Stomach (tissue), 9 donors: ENCODE measurements around the gene ZNF860. TPM values are rescaled to one million over a fixed set of nuclear protein-coding genes. Genes with fewer than 3 reads are reported as not detected.

Source experiments
- DNase-seq, 2 donors: peaks; one replicate each; pipeline versions ENCODE4 v3.0.0 to v3.0.0-alpha.2; 2013 to 2019
- H3K27ac ChIP-seq, 5 donors: fragments of 200-600 bp in 4 of 5; sonication (generic) in 4 of 5; one replicate each; pipeline ENCODE4 v1.5.1; 2013 to 2019; ENCODE audit warnings: mild to moderate bottlenecking in 1 of 5, moderate library complexity in 1 of 5
- H3K27me3 ChIP-seq, 3 donors: fragments of 200-600 bp; sonication (generic); one replicate each; pipeline ENCODE4 v1.5.1; 2017 to 2019; ENCODE audit warnings: mixed run types in 1 of 3
- H3K36me3 ChIP-seq, 4 donors: fragments of 200-600 bp; sonication (generic); 1 replicate in 3 of 4; 2 replicates in 1 of 4; pipeline ENCODE4 v1.5.1; 2016 to 2019
- H3K4me1 ChIP-seq, 4 donors: fragments of 200-600 bp; sonication (generic); one replicate each; pipeline ENCODE4 v1.5.1; 2016 to 2019
- H3K4me3 ChIP-seq, 4 donors: fragments of 200-600 bp; sonication (generic) in 3 of 4; one replicate each; pipeline ENCODE4 v1.5.1; 2016 to 2019; ENCODE audit warnings: mild to moderate bottlenecking in 1 of 4
- H3K9me3 ChIP-seq, 4 donors: fragments of 200-600 bp; sonication (generic); one replicate each; pipeline ENCODE4 v1.5.1; 2016 to 2019
- EP300 ChIP-seq: sonication (generic); formaldehyde crosslinking; IDR thresholded peaks from one replicate; pipeline ENCODE4 v1.6.1; 2017; ENCODE audit warnings: antibody characterized with exemption
- POLR2A ChIP-seq, 4 donors: fragments of 450-650 bp; IDR thresholded peaks; one replicate each; pipeline ENCODE4 v1.6.1; 2016; ENCODE audit warnings: antibody characterized with exemption in 4 of 4, control low read depth in 2 of 4, mild to moderate bottlenecking in 1 of 4, moderate library complexity in 1 of 4
- POLR2AphosphoS5 ChIP-seq, 3 donors: sonication (generic); formaldehyde crosslinking; IDR thresholded peaks; one replicate each; pipeline ENCODE4 v1.6.1; 2016; ENCODE audit warnings: antibody characterized with exemption in 3 of 3
- WGBS, 5 donors: extraction: QIAGEN DNeasy Blood & Tissue Kit in 3 of 5; methylation state at CpG; one replicate each; pipeline versions ENCODE4 v1.1.5 to v1.1.7; 2013 to 2018; 5-methylcytosine and 5-hydroxymethylcytosine counted together
- intact Hi-C: fragments of 100-400 bp; cut with DNase I; formaldehyde crosslinking; loops from one replicate; pipeline ENCODE4 v1.15.1; 2023; ENCODE audit warnings: low total_unique reads
- polyA plus RNA-seq, 3 donors: library from polyadenylated mRNA; stranded (reverse); fragments of 200-250 nt; gene quantifications; one replicate each; pipeline ENCODE4 v1.2.3, GENCODE V29; 2013
- total RNA-seq, 5 donors: library from RNA; depleted of rRNA; stranded (reverse); fragments of >200 nt; gene quantifications; one replicate each; pipeline versions ENCODE4 v1.1.0 to v1.2.3, GENCODE V29; 2014 to 2016
- TF ChIP-seq, protein P1 (sequence below), 7 experiments: fragments of 450-650 bp in 4 of 7; fragments of 200-600 bp in 3 of 7; sonication (generic) in 3 of 7; IDR thresholded peaks; one replicate each; pipeline ENCODE4 v1.5.1; 2016 to 2019; ENCODE audit warnings: antibody characterized with exemption in 7 of 7, control low read depth in 2 of 7, mild to moderate bottlenecking in 1 of 7
- donor health status: healthy with polysubstance abuse.
- donor health status: Bipolar disorder and iron deficiency.
- donor health status: healthy.

ZNF860 gene
- total and polyA plus RNA-seq, 8 donors = 0.50 to 2.0 (median 1.3) TPM; not detected in 4

DNA sequence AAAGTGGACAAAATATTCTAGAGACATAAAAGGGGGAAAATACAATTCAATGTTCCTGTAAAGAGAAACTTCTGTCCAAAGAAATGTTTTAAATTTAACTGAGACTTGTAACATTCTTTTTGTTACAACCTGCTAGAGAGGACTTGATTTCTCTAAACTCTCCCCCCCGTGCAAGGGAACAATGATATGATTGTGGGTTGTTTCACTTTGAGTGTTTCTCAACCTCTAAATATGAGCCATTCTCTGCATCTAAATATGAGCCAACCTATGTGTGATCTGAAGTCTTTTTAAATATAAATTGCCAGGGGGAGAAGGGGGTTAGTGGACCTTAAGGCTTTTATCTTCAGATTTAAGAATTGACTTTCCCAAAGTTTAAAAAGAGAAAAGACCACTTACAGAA is 14.6 kb downstream of the ZNF860 start:
- no peak overlapping the region for H3K27ac ChIP-seq
- no peak overlapping the region for H3K4me3 ChIP-seq
- no peaks in the 10 kb centered on the region for H3K27me3 ChIP-seq
- H3K36me3 ChIP-seq = no peaks in the 10 kb centered on the region
- intact Hi-C loops = no loop called here
- DNase-seq = no peak
- WGBS, 5 donors = 48 to 78% (median 64%) methylated on average over 1 of the region's 1 CpG
- TF ChIP-seq POLR2A (IDR thresholded peaks at IDR 0.05) (no peak), POLR2AphosphoS5 (IDR thresholded peaks at IDR 0.05) (no peak), EP300 (no peak)
- TF ChIP-seq, protein P1, sequence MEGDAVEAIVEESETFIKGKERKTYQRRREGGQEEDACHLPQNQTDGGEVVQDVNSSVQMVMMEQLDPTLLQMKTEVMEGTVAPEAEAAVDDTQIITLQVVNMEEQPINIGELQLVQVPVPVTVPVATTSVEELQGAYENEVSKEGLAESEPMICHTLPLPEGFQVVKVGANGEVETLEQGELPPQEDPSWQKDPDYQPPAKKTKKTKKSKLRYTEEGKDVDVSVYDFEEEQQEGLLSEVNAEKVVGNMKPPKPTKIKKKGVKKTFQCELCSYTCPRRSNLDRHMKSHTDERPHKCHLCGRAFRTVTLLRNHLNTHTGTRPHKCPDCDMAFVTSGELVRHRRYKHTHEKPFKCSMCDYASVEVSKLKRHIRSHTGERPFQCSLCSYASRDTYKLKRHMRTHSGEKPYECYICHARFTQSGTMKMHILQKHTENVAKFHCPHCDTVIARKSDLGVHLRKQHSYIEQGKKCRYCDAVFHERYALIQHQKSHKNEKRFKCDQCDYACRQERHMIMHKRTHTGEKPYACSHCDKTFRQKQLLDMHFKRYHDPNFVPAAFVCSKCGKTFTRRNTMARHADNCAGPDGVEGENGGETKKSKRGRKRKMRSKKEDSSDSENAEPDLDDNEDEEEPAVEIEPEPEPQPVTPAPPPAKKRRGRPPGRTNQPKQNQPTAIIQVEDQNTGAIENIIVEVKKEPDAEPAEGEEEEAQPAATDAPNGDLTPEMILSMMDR (IDR thresholded peaks at IDR 0.05) = no peak
- H3K4me1 ChIP-seq = no peaks in the 10 kb centered on the region
- H3K9me3 ChIP-seq = peaks cover 0 to 21% (median 8%) of the 10 kb centered on the region in 4 donors

DNA sequence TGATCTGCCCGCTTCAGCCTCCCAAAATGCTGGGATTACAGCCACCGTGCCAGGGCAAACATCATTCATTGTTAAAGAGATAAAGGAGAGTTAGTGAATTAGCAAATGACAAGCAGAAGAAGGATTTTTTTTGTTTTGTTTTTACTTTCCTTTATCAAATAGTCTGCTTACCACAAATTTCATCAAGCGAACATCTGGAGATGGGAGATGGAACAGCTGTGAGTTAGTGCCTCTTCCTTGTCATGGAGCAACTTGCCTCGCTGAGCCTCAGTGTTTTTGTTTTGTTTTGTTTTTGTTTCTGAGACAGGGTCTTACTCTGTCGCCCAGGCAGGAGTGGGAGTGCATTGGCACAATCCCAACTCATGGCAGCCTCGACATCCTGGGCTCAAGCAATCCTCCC is 15.9 kb downstream of the ZNF860 start:
- no peak overlapping the region for H3K4me3 ChIP-seq
- H3K27ac ChIP-seq = no peak overlapping the region
- intact Hi-C loops = no loop called here
- no peaks in the 10 kb centered on the region for H3K27me3 ChIP-seq
- 71 to 81% (median 76%) methylated on average over 6 of the region's 6 CpGs for WGBS, 5 donors
- H3K36me3 ChIP-seq = no peaks in the 10 kb centered on the region
- H3K9me3 ChIP-seq = peaks cover 0 to 15% (median 7%) of the 10 kb centered on the region in 4 donors
- no peak for TF ChIP-seq POLR2A (IDR thresholded peaks at IDR 0.05)
- no peak for TF ChIP-seq POLR2AphosphoS5 (IDR thresholded peaks at IDR 0.05)
- TF ChIP-seq, protein P1 (IDR thresholded peaks at IDR 0.05) = no peak
- TF ChIP-seq EP300 = no peak
- no peak for DNase-seq
- H3K4me1 ChIP-seq = no peaks in the 10 kb centered on the region

DNA sequence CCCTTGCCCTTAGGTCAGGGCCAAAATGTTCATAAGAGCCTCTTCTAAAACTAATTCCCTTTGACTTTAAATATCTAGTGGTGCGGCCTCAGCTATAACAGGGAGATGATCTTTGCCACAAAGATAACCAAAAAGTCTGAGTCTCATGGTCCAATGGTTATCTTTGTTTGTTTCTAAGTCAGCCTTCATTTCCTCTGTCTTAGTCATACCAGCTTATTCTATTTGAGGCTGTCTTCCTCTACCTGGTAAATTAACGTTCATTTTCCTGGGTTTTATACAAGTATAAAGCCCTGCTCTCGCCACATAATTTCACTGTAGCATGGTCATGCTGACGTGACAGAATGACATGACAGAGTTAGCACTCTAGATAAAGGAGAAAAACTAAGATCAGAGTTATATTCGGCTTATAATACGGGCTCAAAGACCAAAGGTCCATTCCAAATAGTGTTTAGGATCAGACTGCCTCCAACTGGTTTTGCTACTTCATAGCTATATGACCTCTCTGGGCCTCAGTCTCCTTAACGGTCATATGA is 18.4 kb downstream of the ZNF860 start:
- no peak for DNase-seq
- intact Hi-C loops = no loop called here
- Histone ChIP-seq H3K27ac (no peak overlapping the region), H3K36me3 (no peaks in the 10 kb centered on the region), H3K4me3 (no peak overlapping the region), H3K9me3 (peaks cover 0 to 10% (median 2%) of the 10 kb centered on the region in 4 donors), H3K27me3 (no peaks in the 10 kb centered on the region), H3K4me1 (no peaks in the 10 kb centered on the region)
- TF ChIP-seq EP300 (no peak), POLR2AphosphoS5 (IDR thresholded peaks at IDR 0.05) (no peak), POLR2A (IDR thresholded peaks at IDR 0.05) (no peak)
- TF ChIP-seq, protein P1 (IDR thresholded peaks at IDR 0.05) = no peak
- WGBS, 5 donors = 82 to 86% (median 83%) methylated on average over 7 of the region's 7 CpGs

DNA sequence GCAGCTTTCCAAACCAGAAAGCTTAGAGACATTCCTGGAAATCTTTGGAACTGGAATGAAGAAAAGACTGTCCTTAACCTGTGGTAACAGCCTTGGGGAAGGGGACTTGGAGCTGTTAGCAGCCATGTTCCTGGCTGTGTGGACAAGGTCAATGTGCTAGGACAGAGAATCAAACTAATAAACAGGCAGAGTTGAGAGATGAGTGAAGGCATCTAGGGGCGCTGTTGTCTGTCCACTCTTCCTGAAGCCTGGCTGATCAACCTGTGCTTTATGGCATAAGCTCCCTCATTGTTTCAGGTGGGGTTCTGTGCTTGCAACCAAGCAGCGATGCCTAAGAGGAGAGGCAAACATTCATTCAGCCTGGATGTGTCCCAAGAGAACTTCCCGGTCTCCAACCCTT is 19.3 kb downstream of the ZNF860 start:
- no peaks in the 10 kb centered on the region for H3K27me3 ChIP-seq
- intact Hi-C loops = no loop called here
- H3K4me1 ChIP-seq = no peaks in the 10 kb centered on the region
- DNase-seq = no peak
- WGBS, 5 donors = 75 to 86% (median 79%) methylated on average over 3 of the region's 3 CpGs
- H3K4me3 ChIP-seq = no peak overlapping the region
- peaks cover 0 to under 1% (median 0%) of the 10 kb centered on the region in 4 donors for H3K9me3 ChIP-seq
- TF ChIP-seq POLR2A (IDR thresholded peaks at IDR 0.05) (no peak), POLR2AphosphoS5 (IDR thresholded peaks at IDR 0.05) (no peak)
- TF ChIP-seq, protein P1 (IDR thresholded peaks at IDR 0.05) = no peak
- H3K36me3 ChIP-seq = no peaks in the 10 kb centered on the region
- no peak overlapping the region for H3K27ac ChIP-seq
